HK-2 (cell line): Measurements from ENCODE around the gene YWHAG.
"Not testable (repeated sequence)": the region's sequence is repeated elsewhere in the genome, so short reads cannot be mapped to it uniquely, and the experiment has no call there.

ENCODE experiments used
- DNase-seq: peaks from one replicate; pipeline ENCODE4 v3.0.0-alpha.2; 2018; ENCODE audit not compliant: unreplicated experiment

The YWHAG gene

DNA sequence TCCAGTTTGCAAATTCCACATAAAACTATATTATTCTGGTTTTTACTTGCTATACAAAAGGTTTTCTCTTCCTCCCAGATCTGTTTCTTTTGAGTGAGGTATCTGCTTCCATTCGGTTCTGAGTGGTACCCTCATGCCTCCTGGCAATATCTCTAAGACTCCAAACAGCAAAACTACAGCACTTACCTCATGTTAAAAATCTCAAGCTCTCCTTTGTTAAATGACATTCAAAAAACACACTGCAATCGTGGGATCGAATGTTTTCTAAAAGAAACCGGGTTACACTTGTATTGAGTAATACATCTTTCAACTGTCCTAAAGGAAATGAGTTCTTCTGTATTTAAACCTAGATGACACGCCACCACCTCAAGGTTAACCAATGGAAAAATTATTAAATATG lies 11.1 kb downstream of the YWHAG start:
- no peak for DNase-seq

DNA sequence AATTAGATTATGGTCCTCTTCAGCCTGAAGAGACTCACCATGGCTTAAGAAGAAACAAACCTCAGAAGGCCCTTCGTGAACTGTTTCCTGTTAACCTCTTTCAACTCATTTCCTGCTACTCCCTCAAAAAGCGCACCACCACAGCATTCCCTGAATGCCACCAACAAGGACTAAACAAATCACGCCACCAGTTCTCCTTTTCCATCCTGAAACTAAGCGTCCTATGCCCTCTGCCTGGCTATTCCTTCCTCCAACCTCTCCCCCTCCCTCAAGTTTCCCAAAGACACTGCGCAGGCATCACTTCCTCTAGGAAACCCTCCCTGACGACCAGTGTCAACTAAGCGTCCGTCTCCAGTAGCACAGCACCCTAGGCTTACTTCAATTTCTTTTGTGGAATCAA lies 12.0 kb downstream of the YWHAG start:
- DNase-seq = no peak

DNA sequence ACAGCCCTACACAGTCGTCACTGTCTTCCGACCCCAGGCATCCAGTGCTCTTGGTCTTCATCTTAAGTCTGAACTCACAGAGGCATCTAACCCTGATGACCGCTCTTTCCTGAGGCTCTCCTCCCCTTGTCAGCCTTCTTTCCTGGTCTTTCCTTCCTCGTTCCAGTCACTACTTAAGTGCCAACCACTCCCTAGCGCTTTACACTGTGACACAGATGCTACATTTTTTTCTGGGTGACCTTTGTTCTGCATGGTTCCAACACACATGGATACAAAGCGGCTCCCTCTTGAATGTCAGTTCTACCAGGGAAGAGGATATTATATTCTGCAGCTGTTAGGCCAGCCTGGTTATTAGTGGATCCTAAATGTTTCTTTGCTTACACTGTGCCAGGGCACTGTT lies 12.7 kb downstream of the YWHAG start:
- DNase-seq = no peak

DNA sequence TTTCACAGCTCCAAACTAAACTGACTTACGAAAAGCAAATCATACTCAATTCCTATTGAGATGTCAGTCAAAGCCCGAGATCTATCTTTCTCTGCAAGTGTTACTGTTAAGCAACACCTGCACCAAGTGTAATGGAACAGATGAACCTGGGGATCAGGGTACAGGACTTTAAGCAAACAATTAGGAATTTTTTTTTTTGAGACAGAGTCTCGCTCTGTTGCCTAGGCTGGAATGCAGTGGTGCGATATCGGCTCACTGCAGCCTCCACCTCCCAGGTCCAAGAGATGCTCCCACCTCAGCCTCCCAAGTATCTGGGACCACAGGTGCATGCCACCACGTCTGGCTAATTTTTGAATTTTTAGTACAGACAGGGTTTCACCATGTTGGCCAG lies 14.9 kb downstream of the YWHAG start:
- no peak for DNase-seq

DNA sequence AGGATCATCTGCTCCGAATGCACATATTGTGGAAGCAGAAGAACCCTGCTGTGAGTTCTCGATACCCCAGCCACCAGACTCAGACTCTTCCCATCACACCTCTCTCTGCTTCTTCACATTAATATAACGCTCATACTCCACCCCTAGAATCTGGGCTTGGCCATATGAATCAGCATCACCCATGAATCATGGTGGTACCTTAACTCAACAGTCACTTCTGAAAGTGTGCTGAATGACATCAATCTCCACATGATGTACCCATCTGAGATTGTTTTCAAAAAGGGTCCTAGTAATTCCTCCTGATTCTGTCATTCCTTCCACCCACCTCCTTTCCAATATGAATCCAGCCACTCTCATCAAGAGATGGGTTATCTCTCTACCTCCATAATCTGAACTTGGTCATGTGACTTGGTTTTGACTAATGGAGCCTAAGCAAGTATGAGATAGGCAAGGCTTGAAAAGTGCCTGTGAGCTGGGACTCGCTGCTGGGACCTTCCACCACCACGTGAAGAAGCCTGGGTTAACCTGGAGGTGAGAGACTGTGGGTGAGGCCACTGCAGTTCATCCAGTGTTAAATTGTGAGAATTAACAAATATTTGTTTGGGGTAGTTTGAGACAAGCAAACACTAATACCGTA lies 15.4 kb downstream of the YWHAG start:
- DNase-seq = no peak

DNA sequence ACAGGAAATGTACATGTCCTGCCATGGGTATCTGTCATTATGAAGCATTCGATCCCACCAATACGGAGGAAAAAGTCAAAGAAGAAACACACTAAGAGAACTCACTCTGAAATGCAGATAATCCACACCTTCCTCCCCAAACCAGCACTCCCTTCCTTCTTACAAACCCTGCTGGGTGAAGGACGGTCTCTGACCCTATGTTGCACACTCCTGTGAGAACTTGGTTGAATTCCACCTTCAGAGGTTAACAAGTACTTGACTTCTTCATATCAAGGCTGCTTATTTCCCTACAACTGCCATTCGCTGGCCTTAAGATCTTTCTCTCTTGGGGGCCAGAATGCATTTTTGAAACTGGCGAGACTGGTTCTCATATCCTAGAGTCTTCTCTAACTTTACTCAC lies 16.6 kb downstream of the YWHAG start:
- no peak for DNase-seq

DNA sequence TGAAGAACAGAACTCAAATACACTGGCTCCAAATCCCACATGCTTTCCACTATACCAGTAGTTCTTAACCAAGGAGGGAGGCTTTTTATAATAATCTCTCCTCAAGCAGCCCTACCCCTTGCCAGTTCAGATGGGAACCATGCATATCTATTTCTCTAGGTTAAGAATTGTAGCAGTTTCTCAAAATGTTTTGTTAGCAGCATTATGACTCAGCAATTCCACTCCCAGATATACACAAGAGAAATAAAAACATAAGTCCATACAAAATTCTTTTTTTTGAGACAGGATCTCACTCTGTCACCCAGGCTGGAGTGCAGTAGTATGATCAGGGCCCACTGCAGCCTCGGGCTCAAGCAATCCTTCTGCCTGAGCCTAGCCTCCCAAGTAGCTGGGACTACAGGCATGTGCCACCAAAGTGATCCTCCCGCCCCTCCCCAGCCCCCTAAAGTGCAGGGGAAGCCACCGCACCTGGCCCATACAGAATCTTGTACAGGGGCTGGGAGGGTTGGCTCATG lies 18.1 kb downstream of the YWHAG start:
- DNase-seq = no peak

DNA sequence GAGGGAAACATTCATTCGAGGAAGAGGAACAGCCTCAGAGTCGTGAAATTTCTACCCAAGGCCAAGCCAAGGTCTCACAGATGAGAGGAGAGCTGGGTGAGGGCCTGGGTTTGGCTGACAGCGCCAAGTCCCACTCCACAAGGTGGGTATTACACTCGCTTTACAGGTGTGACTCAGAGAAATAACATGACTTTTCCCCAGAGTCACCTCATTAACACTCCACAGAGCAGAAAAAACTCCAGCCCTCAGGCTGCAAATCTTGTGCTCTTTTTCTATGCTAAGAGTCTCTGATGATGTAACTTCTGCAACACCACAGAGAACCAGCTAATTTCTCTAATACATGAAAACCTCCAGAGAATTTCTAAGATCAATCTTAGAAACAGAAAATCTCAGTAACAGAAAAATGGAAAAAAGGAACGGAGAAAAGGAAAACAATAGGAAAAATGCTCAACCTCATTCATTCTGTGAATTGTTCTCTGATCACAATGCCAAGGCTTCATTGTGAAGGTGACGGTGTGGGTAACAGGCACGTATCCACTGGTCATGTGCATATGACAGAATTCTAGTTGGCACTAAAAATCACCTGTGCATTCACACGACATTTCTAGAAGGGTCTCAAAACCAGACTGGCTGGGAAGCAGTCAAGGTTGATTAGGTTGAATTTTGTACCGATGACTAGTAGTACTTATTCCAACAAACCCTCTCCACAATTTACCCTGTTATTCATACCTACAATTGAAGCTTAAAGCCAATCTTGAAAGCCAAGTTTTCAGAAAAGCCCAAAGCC lies 20.3 kb downstream of the YWHAG start:
- DNase-seq = no peak

DNA sequence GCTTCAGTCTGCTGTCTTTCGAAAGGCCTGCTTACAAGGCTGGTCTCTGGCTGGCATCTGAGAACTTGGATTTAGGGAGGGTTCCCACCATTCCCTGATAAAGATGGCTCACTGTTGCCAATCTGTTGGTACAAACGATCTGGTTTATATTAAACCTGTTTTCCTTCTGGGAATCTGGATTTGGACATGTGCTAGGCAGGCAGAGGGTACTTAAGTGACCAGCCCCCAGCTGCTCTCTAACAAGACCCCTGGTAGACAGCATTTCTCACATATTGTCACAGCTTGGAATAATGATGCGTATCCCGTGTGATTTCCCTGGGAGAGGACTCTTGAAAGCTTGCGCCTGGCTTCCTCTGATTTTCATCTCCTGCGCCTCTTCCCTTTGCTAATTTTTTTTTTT lies 21.6 kb downstream of the YWHAG start:
- DNase-seq = no peak

DNA sequence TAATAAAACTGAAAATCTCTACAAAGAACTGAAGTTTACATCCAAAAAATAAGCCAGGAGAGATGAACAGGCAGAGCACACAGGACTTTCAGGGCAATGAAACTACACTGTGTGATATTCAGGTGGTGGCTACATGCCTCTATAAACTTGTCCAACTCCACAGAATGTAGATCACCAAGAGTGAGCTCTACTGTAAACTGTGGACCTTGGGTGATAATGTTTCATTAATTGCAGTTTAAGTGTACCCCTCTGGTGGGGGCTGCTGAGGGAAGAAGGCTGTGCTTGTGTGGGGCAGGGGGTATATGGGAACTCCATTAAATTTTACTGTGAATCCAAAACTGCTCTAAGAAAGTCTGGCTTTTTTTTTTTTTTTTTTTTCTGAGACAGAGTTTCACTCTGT lies 22.7 kb downstream of the YWHAG start:
- DNase-seq = no peak

DNA sequence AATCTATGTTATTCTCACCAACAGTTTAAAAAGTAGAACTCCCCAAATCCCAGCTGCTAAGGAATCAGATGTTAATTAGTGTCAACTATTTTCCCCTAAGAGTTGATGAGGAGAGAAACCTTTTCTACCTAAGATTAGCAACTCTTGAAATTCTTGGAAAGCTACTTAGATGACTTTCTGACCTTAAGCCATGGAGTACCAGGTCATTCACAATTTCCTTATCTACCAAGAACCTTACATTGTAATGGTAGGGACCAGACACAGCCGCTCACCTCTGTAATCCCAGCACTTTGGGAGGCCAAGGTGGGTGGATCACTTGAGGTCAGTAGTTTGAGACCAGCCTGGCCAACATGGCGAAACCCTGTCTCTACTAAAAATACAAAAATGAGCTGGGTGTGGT lies 23.4 kb downstream of the YWHAG start:
- DNase-seq = not testable (repeated sequence)

DNA sequence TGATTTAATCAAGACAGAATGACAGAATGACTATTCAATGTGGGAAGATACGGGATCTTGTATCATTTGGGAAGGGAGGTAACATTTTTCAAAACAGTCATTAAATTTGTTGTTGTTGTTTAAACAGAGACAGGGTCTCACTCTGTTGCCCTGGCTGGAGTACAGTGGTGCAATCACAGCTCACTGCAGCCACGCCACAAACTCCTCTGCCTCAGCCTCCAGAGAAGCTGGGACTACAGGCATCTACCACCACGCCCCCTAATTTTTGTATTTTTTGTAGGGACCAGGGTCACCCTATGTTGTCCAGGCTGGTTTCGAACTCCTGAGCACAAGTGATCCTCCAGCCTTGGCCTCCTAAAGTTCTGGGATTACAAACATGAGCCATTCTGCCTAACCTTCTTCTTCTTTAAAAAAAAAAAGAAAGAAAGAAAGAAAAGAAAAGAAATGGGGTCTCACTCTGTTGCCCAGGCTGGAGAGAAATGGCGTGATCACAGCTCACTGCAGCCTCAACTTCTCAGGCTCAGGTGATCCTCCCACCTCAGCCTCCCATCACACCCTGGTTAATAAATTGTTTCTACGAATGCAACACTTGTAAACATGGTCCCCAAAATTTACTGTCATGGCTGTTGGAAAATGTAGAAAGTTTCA lies 24.3 kb downstream of the YWHAG start:
- no peak for DNase-seq

DNA sequence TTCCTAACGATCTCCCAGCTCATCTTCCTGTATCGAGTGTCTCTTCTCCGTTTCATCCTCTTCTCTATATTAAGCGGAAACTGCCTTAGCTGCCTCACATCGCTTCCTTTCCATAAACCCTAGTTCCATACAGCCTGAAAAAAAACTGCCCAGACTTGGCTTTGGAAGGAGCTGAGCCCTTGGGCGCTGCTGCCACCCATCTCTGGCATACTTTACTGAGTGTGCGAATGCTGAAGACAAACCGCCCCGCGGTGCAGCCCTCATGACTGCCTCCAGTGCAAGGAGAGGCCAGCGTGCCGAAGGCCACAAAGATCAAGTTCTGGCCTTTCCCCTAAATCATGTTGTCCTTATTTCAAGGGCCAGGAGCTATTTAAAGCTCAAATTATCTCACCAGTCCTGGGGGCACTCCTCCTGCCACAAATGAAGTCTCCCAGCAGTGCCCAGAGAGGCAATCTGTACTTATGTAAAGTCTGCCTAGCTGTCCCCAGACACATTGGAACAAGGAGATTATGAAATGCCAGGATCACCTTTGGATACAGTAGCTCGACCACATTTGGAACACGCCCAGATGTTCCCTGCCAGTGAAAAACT lies 25.2 kb downstream of the YWHAG start:
- no peak for DNase-seq

DNA sequence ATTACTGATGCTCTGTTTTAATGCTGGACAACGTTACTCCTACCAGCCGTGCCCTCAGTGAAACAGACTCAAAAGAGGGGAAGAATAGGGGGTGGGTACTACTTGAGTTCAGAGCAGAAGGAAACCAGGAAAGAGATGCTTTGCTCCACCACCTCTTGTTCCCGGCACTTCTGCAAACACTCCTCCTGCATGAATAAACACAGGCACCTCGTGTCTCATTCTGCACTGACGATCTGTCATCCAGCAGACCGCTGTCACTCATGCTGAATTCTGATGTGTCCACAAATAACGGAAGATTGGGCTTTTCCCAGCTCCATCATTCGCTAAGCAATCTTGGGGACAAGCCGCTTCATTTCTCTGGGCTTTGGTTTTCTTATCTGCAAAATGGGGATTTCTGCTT lies 26.7 kb downstream of the YWHAG start:
- DNase-seq = no peak

DNA sequence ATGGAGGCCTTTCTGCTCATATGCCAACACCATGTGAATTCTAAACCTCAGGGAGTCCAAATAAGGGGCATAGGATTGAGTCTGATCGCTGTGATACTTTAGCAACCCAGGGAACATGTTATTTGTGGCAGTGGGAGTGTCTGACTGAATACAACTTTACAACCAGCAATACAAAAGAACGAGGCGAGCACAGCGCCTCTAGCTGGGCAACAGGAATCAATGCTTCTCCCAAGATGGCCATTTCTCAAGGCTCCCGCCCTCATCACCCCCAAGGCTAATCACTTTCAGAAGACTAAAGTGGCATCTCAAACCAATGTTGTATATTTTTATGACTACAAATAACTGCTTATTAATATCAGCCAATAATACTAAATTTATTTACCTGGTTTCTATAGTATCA lies 28.1 kb downstream of the YWHAG start:
- no peak for DNase-seq

DNA sequence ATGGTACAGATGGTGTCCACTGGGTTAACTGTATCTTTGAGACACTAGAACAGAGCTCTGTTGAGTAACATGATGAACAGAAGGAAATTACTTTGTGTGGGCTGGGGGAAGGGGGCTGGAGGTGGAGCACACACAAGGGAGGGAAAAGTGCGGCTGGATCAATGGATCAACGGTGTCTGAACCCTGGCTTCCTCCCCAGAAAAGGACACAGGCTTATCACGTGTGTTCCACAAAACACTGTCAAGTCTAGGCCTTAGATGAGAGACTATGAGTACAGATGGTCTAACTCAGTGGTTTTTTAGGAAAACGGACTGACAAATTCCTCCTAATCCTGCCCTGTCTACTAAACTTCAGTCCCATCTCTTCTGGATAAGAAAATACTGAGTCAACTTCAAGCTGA lies 28.5 kb downstream of the YWHAG start:
- no peak for DNase-seq

DNA sequence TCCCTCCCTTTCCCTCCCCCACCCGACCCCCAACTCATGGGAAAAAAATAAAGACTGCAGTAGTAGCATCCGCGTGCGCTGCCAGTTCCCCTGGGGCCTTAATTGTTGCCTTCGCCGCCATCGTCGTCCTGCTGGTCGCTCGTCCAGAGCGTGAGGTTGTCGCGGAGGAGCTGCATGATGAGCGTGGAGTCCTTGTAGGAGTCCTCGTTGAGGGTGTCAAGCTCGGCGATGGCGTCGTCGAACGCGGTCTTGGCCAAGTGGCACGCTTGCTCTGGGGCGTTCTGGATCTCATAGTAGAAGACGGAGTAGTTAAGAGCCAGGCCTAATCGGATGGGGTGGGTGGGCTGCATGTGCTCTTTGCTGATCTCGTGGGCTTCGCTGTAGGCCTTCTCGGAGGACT lies 29.3 kb downstream of the YWHAG start:
- no peak for DNase-seq

DNA sequence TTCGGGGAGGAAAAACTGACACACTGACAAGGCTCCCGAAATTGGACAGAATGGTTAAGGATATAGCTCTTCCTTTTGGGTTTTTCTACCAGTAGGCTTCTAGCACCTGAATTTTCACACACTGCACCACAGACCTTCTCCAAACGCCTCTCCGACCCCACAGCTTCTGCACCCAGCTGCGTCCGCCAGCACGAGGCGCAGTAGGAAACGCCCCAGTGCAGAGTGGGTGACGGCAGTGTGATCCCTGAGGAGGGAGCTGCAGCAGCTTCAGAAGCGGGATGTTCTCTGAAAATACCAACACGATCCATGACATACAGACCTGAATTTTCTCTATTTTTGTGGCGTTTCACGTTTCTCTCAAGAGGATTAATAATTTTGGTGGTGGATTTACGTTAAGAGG lies 30.4 kb downstream of the YWHAG start:
- DNase-seq = no peak

DNA sequence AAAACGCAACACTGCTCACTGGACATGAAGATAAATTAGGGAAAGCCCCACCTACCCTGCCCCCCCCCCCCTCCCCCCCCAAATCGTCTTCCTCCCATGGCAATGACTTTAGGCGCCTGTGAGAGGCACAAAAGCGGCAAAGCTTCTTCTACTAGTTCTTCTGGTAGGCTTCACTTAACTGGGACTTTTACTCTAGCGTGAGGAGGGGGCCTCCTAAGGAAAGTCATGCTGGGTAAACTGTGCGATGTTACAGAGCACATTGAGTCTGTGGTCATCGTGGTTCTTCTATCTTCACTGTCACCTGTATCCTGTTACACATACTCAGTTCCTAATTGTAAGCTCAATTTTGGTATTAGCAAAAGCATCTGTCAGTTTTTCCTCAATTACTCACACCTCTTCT lies 31.2 kb downstream of the YWHAG start:
- DNase-seq = no peak

DNA sequence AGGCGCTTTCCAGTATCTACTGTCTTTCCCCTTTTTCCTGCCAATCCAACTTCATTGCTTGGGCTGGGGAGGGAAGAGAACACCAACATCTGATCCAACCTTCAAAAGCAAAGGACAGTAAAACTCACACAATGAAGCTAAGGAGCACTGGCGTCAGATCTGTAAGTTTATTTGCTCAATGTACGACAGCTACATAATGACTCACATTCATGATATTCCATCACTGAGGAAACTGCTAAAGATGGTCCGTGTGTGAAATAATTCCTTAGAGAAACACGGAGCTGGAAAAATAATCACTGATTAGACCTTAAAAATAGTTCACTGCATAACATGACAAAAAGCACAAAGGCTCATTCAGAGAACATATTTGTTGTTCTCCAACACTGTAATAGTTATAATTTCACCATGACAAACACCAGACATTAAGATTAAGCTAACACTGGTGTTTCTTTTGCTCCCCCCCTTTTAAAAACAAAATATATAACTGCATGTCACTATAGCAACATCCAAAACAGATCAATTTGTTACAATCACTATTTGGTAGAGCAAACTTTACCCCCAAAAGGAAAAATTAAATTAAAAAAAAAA lies 32.1 kb downstream of the YWHAG start:
- DNase-seq = no peak

DNA sequence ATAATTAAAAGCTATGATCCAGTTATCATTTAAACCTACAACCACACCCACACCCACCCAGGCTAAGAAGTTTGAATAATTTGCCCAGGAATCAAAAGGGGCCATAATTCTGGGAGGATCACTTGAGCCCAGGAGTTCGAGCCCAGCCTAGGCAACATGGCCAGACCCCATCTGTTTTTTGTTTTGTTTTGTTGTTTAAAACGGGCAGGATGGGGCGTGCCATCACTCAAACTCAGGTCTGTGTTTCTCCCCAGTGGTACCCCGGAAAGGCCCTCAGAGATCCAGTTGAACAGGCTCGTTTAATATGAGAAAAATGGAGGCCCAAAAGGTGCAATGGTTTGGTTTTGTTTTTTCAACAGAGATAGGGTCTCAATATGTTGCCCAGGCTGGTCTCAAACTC lies 33.0 kb downstream of the YWHAG start:
- no peak for DNase-seq

DNA sequence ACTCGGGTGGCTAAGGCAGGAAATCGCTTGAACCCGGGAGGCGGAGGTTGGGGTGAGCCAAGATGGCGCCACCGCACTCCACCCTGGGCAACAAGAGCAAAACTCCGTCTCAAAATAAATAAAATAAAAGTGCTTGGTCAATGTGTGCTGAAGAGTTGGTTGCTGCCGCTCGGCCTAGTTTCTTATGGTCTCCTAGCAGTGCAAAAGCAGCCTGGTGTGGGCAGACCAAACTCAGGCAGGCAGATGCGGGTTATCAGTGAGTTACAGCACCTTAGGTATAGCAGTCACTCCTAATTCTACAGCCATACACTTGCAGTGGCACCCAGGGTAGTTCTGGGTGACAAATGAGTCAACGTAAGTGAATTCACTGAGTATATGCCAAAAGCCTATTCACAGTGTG lies 33.7 kb downstream of the YWHAG start:
- no peak for DNase-seq
